ENCODE data around the gene SMIM5. TPM values are rescaled to one million over a fixed set of nuclear protein-coding genes. Genes with fewer than 3 reads are reported as not detected.

Gene SMIM5
- total and polyA plus RNA-seq, 2 of the 13 experiments (the other 11 are each of a cell fraction or from before 2014, with no cell fraction given) = not detected

- TF ChIP-seq SMC3 (IDR thresholded peaks at IDR 0.05; ENCODE audit: low read length) (no peak), ZSCAN5A (CRISPR knock-in tag; IDR thresholded peaks at IDR 0.05; ENCODE audit: borderline replicate concordance) (no peak), EEA1 (CRISPR knock-in tag; IDR thresholded peaks at IDR 0.05; ENCODE audit: borderline replicate concordance) (peak; percentile 80; the same call in 1 of the 2 replicates), TOE1 (CRISPR knock-in tag; IDR thresholded peaks at IDR 0.05) (no peak), ZNF598 (CRISPR knock-in tag; IDR thresholded peaks at IDR 0.05; ENCODE audit: borderline replicate concordance) (peak; percentile 95), ZNF530 (CRISPR knock-in tag; IDR thresholded peaks at IDR 0.05; ENCODE audit: low read depth) (no peak), SP140L (CRISPR knock-in tag; IDR thresholded peaks at IDR 0.05; ENCODE audit: borderline replicate concordance) (no peak), PAX8 (CRISPR knock-in tag; IDR thresholded peaks at IDR 0.05; ENCODE audit: borderline replicate concordance) (no peak), ZNF678 (CRISPR knock-in tag; IDR thresholded peaks at IDR 0.05) (no peak), ZNF281 (CRISPR knock-in tag; IDR thresholded peaks at IDR 0.05; ENCODE audit: borderline replicate concordance) (no peak; the same call in 1 of the 2 replicates), PHF20 (CRISPR knock-in tag; IDR thresholded peaks at IDR 0.05) (peak; percentile 77; the same call in 1 of the 2 replicates), HIVEP1 (CRISPR knock-in tag; IDR thresholded peaks at IDR 0.05) (peak; percentile 96), U2AF2 (IDR thresholded peaks at IDR 0.05; ENCODE audit: low read depth, low read length) (no peak), ZNF251 (CRISPR knock-in tag; IDR thresholded peaks at IDR 0.05) (no peak), ZNF672 (CRISPR knock-in tag; IDR thresholded peaks at IDR 0.05) (no peak), FOXA1 (IDR thresholded peaks at IDR 0.05) (no peak), FOXA1 (CRISPR knock-in tag; IDR thresholded peaks at IDR 0.05) (0 out of 2 replicates have a peak, but pooled peaks have one; percentile 4), GZF1 (CRISPR knock-in tag; IDR thresholded peaks at IDR 0.05) (no peak), CCAR2 (optimal IDR thresholded peaks at IDR 0.05; ENCODE audit: low read depth, low read length) (no peak), FLYWCH1 (CRISPR knock-in tag; IDR thresholded peaks at IDR 0.05) (no peak), PPARG (CRISPR knock-in tag; conservative IDR thresholded peaks at IDR 0.05) (no peak), BORCS8-MEF2B (CRISPR knock-in tag; IDR thresholded peaks at IDR 0.05) (peak; percentile 71; the same call in 1 of the 2 replicates), ZNF484 (CRISPR knock-in tag; IDR thresholded peaks at IDR 0.05; ENCODE audit: borderline replicate concordance, low read depth) (no peak), ZNF512B (CRISPR knock-in tag; IDR thresholded peaks at IDR 0.05; ENCODE audit: borderline replicate concordance) (no peak), ZNF614 (CRISPR knock-in tag; IDR thresholded peaks at IDR 0.05; ENCODE audit: borderline replicate concordance) (peak; percentile 84)
Observed at GRCh38 chr17:75645889-75646637, 12.8 kb downstream of the SMIM5 start (continued).

Data from HepG2 (cell line).